DMS114 treated with DMSO at 0.1 percent for 48 hours (cell line): ENCODE data around the gene EIF4H.
"Not testable (repeated sequence)": the region's sequence is repeated elsewhere in the genome, so short reads cannot be mapped to it uniquely, and the experiment has no call there.

Experiments used
- DNase-seq: peaks from one replicate; lab custom pipeline; 2025; ENCODE audit not compliant: unreplicated experiment; lab: John Stamatoyannopoulos, UW

Gene EIF4H

DNA sequence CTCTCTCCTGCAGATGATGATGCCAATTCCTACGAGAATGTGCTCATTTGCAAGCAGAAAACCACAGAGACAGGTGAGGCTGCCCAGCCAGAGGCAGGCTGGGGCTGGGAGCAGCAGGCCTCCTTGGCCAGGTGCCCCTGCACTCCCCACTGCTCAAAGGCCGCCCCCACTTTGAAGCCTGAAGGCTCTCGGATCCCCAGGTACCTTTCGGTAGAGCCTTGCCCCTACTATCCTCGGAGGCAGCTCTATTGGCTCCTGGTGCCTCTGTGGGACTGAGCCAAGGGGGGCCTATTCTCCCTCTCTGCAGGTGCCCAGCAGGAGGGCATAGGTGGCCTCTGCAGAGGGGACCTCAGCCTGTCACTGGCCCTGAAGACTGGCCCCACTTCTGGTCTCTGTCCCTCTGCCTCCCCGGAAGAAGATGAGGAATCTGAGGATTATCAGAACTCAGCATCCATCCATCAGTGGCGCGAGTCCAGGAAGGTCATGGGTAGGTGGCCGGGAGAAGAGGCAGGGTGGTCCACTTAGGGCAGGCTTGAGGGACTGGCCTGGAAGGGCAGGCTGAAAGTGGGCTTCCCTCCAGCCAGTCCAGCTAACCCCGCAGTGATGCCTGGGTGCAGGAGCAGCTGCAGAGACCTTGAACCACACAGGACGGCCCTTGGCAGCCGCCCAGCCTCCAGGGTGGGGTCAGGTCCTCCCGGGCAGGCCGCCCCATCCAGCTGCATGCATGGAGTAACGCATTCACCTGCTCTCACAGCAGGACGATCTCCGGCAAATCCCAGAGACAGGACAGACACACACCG lies 49.8 kb downstream of the EIF4H start:
- no peak for DNase-seq

DNA sequence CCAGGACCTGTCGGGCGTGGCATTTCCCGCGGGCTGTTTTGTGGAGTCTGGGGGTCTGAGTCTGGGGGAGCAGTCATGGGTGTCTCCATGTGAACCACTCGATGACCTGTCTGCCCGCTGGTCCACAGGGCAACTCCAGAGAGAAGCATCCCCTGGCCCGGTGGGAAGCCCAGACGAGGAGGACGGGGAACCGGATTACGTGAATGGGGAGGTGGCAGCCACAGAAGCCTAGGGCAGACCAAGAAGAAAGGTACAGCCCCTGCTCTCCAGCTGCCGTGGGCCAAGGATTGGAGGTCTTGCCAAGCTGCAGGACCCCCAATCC lies 50.3 kb downstream of the EIF4H start:
- no peak for DNase-seq

DNA sequence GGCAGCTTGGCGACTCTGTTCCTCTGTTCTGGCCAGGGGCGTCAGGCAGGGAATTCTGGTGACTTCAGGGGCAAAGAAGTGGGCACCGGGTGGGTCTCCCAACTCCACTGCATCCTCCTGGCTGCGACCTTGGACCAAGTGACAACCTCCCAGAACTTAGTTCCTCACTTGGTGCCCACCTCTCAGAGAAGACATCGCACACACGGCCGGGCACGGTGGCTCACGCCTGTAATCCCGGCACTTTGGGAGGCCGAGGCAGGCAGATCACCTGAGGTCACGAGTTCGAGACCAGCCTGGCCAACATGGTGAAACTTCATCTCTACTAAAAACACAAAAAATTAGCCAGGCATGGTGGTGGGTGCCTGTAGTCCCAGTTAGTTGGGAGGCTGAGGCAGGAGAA lies 50.8 kb downstream of the EIF4H start:
- DNase-seq: not testable (repeated sequence)

DNA sequence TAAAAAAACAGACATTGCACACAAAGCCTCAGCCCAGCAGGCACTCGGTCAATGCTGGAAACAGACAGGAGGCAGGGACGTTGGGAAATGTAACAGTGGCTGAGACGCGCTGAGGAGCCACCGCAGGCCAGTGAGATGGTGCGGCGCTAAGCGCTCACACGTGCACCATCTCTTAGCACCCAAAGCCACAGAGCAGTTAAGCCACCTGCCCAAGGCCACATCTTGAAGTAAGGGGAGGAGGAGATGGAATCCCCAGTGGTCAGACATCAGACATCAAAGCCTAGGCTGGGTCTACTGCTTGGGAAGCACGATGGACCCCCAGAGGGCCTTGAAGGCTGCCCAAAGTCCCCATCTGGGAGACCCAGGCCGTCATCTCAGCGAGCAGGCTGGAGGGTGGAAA lies 51.2 kb downstream of the EIF4H start:
- no peak for DNase-seq

GRCh38 chr7:74226633-74227032 lies 52.5 kb downstream of the EIF4H start:
- no peak for DNase-seq

GRCh38 chr7:74228951-74229900 lies 55.1 kb downstream of the EIF4H start:
- DNase-seq: no peak

DNA sequence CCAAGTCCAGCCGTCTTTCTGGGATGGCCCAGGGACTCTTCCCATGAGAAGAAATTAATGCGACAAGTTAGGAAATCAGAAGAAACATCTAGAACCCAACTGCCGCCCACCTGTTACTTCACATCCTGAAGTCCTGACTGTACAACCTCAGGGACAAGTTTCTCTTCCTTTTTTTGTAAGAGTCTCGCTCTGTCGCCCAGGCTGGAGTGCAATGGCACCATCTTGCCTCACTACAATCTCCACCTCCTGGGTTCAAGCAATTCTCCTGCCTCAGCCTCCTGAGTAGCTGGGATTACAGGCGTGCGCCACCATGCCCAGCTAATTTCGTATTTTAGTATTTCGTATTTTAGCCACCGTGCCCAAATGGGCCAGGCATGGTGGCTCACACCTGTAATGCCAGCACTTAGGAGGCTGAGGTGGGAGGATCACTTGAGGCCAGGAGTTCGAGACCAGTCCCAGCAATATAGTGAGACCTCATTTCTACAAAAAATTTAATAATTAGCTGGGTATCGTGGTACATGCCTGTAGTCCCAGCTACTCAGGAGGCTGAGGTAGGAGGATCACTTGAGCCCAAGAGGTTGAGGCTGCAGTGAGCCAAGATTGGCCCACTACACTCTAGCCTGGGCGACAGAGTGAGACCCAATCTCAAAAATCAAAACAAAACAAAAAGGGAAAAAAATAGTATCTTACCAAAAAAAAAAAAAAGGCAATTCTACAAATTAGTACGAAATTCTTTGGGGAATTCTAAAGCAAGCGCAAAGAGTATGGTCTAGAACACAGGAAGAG lies 56.5 kb downstream of the EIF4H start:
- DNase-seq: no peak

- DNase-seq: no peak
Measured at GRCh38 chr7:74231232-74231590, 57.1 kb downstream of the EIF4H start.

DNA sequence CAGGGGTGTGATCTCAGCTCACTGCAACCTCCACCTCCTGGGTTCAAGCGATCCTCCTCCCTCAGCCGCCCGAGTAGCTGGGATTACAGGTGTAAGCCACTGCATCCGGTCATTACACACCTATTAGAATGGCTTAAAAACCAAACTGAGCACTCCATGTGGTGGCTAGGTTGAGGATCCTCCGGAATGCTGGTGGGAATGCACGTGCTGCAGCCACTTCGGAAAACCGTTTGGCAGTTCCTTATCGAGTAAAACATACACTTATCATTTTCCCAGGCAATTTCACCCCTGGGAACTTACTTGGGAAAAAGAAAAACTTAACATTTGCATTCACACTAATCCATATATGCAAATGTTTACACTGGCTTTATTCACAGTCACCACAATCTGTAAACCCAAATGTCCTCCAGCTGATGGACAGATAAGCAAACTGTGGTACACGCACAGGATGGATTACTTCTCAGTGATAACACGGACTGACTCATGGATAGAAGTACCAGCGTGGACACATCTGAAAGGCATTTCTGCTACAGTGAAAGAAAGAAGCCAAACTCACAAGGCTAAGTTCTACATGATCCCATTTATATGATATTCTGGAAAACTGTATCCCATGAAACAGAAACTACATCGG lies 59.6 kb downstream of the EIF4H start:
- DNase-seq: no peak

DNA sequence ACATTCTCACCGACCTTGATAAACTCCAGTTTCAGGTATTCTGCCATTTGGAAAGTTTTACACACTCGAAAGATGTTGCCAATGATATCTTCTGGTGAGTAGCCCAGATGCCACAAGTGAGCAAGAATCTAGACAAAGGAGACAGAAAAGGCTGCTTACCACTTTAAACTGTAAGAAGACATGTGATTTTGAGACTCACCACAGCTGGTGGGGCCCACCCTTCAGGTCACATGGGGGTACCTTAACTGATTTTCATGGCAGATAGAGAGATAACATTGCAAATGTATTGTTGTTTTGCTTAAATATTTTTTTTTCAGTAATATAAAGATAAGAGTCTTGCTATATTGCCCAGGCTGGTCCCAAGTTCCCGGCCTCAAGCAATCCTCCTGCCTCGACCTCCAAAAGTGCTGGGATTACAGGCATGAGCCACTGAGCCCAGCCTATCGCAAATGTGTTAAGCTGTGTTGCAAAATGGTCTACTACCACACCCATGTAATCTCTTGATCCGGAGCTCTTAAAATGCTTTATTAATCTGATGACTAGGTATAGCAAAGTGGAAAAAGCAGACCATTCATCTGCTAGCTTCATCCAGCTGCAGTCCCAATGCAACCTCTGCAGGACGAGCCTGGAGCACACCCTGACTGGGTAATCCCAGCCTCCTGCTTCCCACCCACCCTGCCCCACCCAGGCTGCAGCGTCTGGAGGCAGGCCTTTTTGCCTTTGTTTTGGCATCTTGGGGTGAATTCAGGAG lies 61.5 kb downstream of the EIF4H start:
- DNase-seq: no peak

DNA sequence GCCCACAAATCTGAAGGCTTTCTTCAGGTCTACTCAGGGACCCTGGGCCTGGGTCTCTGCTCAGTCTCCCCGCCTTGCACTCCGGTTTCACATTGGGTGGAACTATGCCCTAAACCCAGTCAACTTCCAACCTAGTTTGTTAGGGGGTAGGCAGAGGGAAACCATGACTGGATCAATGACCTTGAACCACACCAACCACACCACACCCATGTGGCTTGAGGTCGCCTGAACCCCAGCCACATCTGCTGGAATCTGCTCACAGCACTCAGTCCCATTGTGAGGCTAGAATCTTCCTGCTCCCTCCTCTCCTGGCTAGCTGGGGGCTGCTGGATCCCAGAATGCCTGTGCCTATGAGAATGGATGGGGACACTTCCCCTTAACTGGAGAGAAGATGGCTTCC lies 62.1 kb downstream of the EIF4H start:
- DNase-seq: no peak

- DNase-seq: no peak
Measured at GRCh38 chr7:74240482-74240881, 66.3 kb downstream of the EIF4H start.

DNA sequence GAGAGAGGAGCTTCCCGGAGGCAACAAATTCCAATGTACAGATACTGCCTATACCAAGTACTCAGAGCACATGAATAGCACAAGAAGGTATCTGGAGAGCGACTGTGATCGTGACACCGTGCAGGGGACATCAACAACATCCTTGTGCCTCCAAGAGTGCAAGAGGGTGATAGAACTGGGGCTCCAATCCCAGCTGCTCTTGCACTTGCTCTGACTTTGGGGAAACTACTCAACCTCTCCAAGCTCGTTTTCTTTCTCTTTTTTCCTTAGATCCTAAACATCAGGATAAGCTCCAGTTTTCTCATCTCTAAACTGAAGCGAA lies 67.9 kb downstream of the EIF4H start:
- DNase-seq: no peak

DNA sequence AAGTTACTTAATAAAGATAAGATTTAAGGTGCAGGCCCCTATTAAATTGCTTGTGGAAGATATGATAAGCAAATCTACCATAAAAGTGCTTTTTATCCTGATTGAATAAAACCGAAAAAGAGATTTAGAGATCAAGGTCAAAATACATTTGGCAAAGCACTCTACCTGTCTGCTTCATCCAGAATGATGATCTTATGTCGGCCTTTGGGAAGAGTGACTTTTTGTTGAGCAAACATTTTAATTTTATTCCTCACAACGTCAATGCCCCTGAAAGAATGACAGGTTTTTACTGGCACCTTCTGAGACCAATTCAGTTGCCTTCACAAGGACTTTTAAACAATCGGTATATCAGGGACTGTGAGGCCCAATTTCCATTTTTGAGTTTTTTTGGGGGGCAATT lies 72.3 kb downstream of the EIF4H start:
- no peak for DNase-seq
